Liver (tissue), 9 donors: ENCODE measurements around the gene PHTF1. TPM values are rescaled to one million over a fixed set of nuclear protein-coding genes. Genes with fewer than 3 reads are reported as not detected.

ENCODE experiments used
- DNase-seq: peaks from one replicate; pipeline ENCODE4 v3.0.0-alpha.2; 2017; ENCODE audit warnings: low spot score
- H3K27ac ChIP-seq, 2 donors: one replicate each; pipeline ENCODE4 v1.7.0; 2013; ENCODE audit warnings: inconsistent platforms in 2 of 2, low read length in 2 of 2, control low read depth in 1 of 2, low read depth in 1 of 2, mild to moderate bottlenecking in 1 of 2
- H3K27me3 ChIP-seq, 4 donors: one replicate each; pipeline versions ENCODE4 v1.6.1 to v1.7.0; 2013; ENCODE audit warnings: low read length in 3 of 4, inconsistent platforms in 1 of 4, mild to moderate bottlenecking in 1 of 4, moderate library complexity in 1 of 4; ENCODE audit not compliant: control insufficient read depth in 4 of 4, insufficient read depth in 4 of 4
- H3K36me3 ChIP-seq, 4 donors: one replicate each; pipeline versions ENCODE4 v1.6.1 to v1.7.0; 2013; ENCODE audit warnings: low read length in 3 of 4, mild to moderate bottlenecking in 3 of 4, low read depth in 1 of 4, moderate library complexity in 1 of 4; ENCODE audit not compliant: control insufficient read depth in 4 of 4, insufficient read depth in 3 of 4
- H3K4me1 ChIP-seq, 4 donors: one replicate each; pipeline versions ENCODE4 v1.6.1 to v1.7.0; 2013; ENCODE audit warnings: low read length in 3 of 4, mild to moderate bottlenecking in 3 of 4, moderate library complexity in 1 of 4; ENCODE audit not compliant: control insufficient read depth in 4 of 4, insufficient read depth in 4 of 4
- H3K4me3 ChIP-seq, 3 donors: one replicate each; pipeline versions ENCODE4 v1.6.1 to v1.7.0; 2013; ENCODE audit warnings: low read length in 3 of 3, control low read depth in 1 of 3, low read depth in 1 of 3, mild to moderate bottlenecking in 1 of 3
- H3K9ac ChIP-seq, 2 donors: one replicate each; pipeline ENCODE4 v1.7.0; 2013; ENCODE audit warnings: low read length in 2 of 2, mild to moderate bottlenecking in 2 of 2, moderate library complexity in 2 of 2, control low read depth in 1 of 2, low read depth in 1 of 2
- H3K9me3 ChIP-seq, 4 donors: one replicate each; pipeline versions ENCODE4 v1.6.1 to v1.7.0; 2013; ENCODE audit warnings: low read length in 3 of 4; ENCODE audit not compliant: control insufficient read depth in 4 of 4
- FOXA1 ChIP-seq: IDR thresholded peaks from 2 replicates; pipeline ENCODE4 v1.6.1; 2016; ENCODE audit warnings: antibody characterized with exemption
- FOXA2 ChIP-seq: IDR thresholded peaks from 2 replicates; pipeline ENCODE4 v1.6.1; 2016; ENCODE audit warnings: antibody characterized with exemption
- GABPA ChIP-seq, 2 donors: IDR thresholded peaks in 1 of 2; conservative IDR thresholded peaks in 1 of 2; 2 replicates each; pipeline ENCODE4 v1.6.1; 2016; ENCODE audit warnings: antibody characterized with exemption in 2 of 2, mild to moderate bottlenecking in 1 of 2, moderate library complexity in 1 of 2
- HNF4A ChIP-seq, 2 donors: conservative IDR thresholded peaks; 2 replicates each; pipeline ENCODE4 v1.6.1; 2016; ENCODE audit warnings: antibody characterized with exemption in 2 of 2, mild to moderate bottlenecking in 2 of 2
- HNF4G ChIP-seq: IDR thresholded peaks from 2 replicates; pipeline ENCODE4 v1.6.1; 2016; ENCODE audit warnings: antibody characterized with exemption
- JUND ChIP-seq, 2 donors: IDR thresholded peaks; 2 replicates each; pipeline ENCODE4 v1.6.1; 2016; ENCODE audit warnings: antibody characterized with exemption in 2 of 2
- NR2F2 ChIP-seq: IDR thresholded peaks from 2 replicates; pipeline ENCODE4 v1.6.1; 2016; ENCODE audit warnings: antibody characterized with exemption
- RAD21 ChIP-seq, 2 donors: IDR thresholded peaks; 2 replicates each; pipeline ENCODE4 v1.6.1; 2016; ENCODE audit warnings: antibody characterized with exemption in 2 of 2, mild to moderate bottlenecking in 2 of 2
- RXRA ChIP-seq, 2 donors: IDR thresholded peaks; 2 replicates each; pipeline ENCODE4 v1.6.1; 2017 to 2018; ENCODE audit warnings: antibody characterized with exemption in 2 of 2, mild to moderate bottlenecking in 1 of 2
- SP1 ChIP-seq: IDR thresholded peaks from 2 replicates; pipeline ENCODE4 v1.6.1; 2018; ENCODE audit warnings: antibody characterized with exemption, mild to moderate bottlenecking
- TAF1 ChIP-seq: conservative IDR thresholded peaks from 2 replicates; pipeline ENCODE4 v1.6.1; 2016; ENCODE audit warnings: antibody characterized with exemption, mild to moderate bottlenecking
- WGBS: extraction: QIAGEN DNeasy Blood & Tissue Kit; methylation state at CpG from one replicate; pipeline ENCODE4 v1.1.7; 2013; 5-methylcytosine and 5-hydroxymethylcytosine counted together
- polyA plus RNA-seq, 2 donors: library from polyadenylated mRNA; stranded (reverse) in 1 of 2; unstranded in 1 of 2; fragments of 200-250 nt in 1 of 2; fragments of >200 nt in 1 of 2; fragmentation: Nextera tagmentation in 1 of 2; extraction: Ambion mirVana in 1 of 2; gene quantifications; one replicate each; pipeline versions ENCODE4 v1.2.1 to v1.2.3, GENCODE V29; 2013 to 2015
- total RNA-seq, 2 donors: library from RNA; depleted of rRNA; stranded (reverse); fragments of >200 nt; gene quantifications; one replicate each; pipeline ENCODE4 v1.2.3, GENCODE V29; 2014
- TF ChIP-seq, protein P1 (sequence below): IDR thresholded peaks from 2 replicates; pipeline ENCODE4 v1.6.1; 2016; ENCODE audit warnings: antibody characterized with exemption
- TF ChIP-seq, protein P2 (sequence below): fragments of 150-350 bp; IDR thresholded peaks from 2 replicates; pipeline ENCODE4 v1.5.1; 2017; ENCODE audit warnings: improper control_type of control experiment, low read depth, low read length; ENCODE audit not compliant: missing input control
- TF ChIP-seq, protein P3 (sequence below): IDR thresholded peaks from 2 replicates; pipeline ENCODE4 v1.6.1; 2016; ENCODE audit warnings: antibody characterized with exemption, mild to moderate bottlenecking
- TF ChIP-seq, protein P4 (sequence below): IDR thresholded peaks from 2 replicates; pipeline ENCODE4 v1.6.1; 2016; ENCODE audit warnings: antibody characterized with exemption
- donor health status: healthy.
- donor health status: healthy.
- donor health status: healthy.
- donor health status: healthy.
- donor health status: healthy.

The PHTF1 gene
- total and polyA plus RNA-seq, 4 donors: 3.2 to 14.0 (median 7.3) TPM

DNA sequence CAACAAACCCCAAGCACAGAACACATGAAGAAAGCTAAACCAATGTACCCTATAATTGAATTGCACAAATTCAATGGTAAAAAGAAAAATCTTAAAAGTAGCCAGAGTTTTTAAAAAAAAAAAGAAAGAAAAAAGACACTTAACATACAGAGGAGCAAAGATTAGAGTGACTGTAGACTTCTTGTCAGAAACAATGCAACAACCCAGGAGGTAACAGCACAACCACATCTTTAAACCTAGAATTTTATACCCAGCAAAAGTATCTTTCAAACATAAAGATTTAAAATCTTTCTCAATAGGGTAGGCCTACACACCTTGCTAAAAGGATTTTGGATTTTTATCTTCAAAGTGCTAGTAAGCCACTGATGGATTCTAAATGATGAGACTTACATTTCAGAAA is 64.4 kb downstream of the PHTF1 start:
- Histone ChIP-seq H3K4me3 (no peak overlapping the region), H3K36me3 (peaks cover 2 to 13% (median 3%) of the 10 kb centered on the region in 4 donors), H3K9me3 (peaks cover 2 to 15% (median 4%) of the 10 kb centered on the region in 4 donors), H3K9ac (no peak overlapping the region), H3K27ac (no peak overlapping the region), H3K27me3 (no peaks in the 10 kb centered on the region), H3K4me1 (no peaks in the 10 kb centered on the region)
- TF ChIP-seq FOXA1: no peak
- no peak for TF ChIP-seq RAD21 (IDR thresholded peaks at IDR 0.05)
- TF ChIP-seq NR2F2: no peak
- no peak for TF ChIP-seq FOXA2
- TF ChIP-seq, protein P1, sequence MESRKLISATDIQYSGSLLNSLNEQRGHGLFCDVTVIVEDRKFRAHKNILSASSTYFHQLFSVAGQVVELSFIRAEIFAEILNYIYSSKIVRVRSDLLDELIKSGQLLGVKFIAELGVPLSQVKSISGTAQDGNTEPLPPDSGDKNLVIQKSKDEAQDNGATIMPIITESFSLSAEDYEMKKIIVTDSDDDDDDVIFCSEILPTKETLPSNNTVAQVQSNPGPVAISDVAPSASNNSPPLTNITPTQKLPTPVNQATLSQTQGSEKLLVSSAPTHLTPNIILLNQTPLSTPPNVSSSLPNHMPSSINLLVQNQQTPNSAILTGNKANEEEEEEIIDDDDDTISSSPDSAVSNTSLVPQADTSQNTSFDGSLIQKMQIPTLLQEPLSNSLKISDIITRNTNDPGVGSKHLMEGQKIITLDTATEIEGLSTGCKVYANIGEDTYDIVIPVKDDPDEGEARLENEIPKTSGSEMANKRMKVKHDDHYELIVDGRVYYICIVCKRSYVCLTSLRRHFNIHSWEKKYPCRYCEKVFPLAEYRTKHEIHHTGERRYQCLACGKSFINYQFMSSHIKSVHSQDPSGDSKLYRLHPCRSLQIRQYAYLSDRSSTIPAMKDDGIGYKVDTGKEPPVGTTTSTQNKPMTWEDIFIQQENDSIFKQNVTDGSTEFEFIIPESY: no peak
- TF ChIP-seq RXRA (IDR thresholded peaks at IDR 0.05): no peak
- no peak for TF ChIP-seq GABPA (IDR thresholded peaks at IDR 0.05 in 1 of 2, conservative IDR thresholded peaks at IDR 0.05 in 1 of 2)
- TF ChIP-seq, protein P2, sequence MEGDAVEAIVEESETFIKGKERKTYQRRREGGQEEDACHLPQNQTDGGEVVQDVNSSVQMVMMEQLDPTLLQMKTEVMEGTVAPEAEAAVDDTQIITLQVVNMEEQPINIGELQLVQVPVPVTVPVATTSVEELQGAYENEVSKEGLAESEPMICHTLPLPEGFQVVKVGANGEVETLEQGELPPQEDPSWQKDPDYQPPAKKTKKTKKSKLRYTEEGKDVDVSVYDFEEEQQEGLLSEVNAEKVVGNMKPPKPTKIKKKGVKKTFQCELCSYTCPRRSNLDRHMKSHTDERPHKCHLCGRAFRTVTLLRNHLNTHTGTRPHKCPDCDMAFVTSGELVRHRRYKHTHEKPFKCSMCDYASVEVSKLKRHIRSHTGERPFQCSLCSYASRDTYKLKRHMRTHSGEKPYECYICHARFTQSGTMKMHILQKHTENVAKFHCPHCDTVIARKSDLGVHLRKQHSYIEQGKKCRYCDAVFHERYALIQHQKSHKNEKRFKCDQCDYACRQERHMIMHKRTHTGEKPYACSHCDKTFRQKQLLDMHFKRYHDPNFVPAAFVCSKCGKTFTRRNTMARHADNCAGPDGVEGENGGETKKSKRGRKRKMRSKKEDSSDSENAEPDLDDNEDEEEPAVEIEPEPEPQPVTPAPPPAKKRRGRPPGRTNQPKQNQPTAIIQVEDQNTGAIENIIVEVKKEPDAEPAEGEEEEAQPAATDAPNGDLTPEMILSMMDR: no peak
- TF ChIP-seq JUND (IDR thresholded peaks at IDR 0.05): no peak
- TF ChIP-seq, protein P3, sequence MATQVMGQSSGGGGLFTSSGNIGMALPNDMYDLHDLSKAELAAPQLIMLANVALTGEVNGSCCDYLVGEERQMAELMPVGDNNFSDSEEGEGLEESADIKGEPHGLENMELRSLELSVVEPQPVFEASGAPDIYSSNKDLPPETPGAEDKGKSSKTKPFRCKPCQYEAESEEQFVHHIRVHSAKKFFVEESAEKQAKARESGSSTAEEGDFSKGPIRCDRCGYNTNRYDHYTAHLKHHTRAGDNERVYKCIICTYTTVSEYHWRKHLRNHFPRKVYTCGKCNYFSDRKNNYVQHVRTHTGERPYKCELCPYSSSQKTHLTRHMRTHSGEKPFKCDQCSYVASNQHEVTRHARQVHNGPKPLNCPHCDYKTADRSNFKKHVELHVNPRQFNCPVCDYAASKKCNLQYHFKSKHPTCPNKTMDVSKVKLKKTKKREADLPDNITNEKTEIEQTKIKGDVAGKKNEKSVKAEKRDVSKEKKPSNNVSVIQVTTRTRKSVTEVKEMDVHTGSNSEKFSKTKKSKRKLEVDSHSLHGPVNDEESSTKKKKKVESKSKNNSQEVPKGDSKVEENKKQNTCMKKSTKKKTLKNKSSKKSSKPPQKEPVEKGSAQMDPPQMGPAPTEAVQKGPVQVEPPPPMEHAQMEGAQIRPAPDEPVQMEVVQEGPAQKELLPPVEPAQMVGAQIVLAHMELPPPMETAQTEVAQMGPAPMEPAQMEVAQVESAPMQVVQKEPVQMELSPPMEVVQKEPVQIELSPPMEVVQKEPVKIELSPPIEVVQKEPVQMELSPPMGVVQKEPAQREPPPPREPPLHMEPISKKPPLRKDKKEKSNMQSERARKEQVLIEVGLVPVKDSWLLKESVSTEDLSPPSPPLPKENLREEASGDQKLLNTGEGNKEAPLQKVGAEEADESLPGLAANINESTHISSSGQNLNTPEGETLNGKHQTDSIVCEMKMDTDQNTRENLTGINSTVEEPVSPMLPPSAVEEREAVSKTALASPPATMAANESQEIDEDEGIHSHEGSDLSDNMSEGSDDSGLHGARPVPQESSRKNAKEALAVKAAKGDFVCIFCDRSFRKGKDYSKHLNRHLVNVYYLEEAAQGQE: no peak
- no peak for TF ChIP-seq HNF4A (conservative IDR thresholded peaks at IDR 0.05)
- TF ChIP-seq HNF4G: no peak
- no peak for TF ChIP-seq SP1
- no peak for TF ChIP-seq TAF1
- DNase-seq: no peak

DNA sequence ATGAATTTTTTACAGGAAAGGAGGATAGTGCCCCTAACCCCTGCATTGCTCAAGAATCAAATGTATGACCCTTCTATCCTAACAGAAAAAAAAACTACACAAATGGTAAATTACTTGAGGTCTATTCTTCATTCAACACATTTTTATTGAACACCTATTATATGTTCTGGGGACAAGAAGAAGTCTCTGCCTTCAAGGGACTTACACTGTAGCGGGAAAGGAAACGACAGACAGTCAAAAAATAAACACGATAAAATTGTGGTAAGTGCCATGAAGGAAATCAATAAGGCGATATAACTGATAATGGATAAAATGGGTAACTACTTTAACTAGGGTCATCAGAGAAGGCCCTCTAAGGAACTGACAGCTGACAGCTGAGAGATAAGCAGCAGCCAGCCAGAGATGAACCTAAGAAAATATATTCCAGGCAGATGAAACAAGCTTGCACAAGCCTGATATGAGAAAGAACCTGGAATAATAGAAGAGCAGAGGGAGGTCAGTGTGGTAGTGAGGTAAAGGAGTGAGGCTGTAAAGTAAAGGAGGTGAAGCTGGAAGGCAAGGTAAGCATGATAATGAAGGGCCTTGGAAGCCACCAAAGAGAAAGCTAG is 66.4 kb downstream of the PHTF1 start:
- H3K36me3 ChIP-seq: peaks cover 0 to 9% (median 3%) of the 10 kb centered on the region in 4 donors
- H3K27ac ChIP-seq: no peak overlapping the region
- no peaks in the 10 kb centered on the region for H3K4me1 ChIP-seq
- no peaks in the 10 kb centered on the region for H3K27me3 ChIP-seq
- no peak overlapping the region for H3K9ac ChIP-seq
- no peak for DNase-seq
- H3K9me3 ChIP-seq: peaks cover 2 to 15% (median 4%) of the 10 kb centered on the region in 4 donors
- TF ChIP-seq FOXA1 (no peak), GABPA (IDR thresholded peaks at IDR 0.05 in 1 of 2, conservative IDR thresholded peaks at IDR 0.05 in 1 of 2) (no peak), SP1 (no peak), RAD21 (IDR thresholded peaks at IDR 0.05) (no peak), NR2F2 (no peak)
- TF ChIP-seq, protein P3: no peak
- TF ChIP-seq, protein P4, sequence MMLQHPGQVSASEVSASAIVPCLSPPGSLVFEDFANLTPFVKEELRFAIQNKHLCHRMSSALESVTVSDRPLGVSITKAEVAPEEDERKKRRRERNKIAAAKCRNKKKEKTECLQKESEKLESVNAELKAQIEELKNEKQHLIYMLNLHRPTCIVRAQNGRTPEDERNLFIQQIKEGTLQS: no peak
- no peak overlapping the region for H3K4me3 ChIP-seq
- WGBS: 92% methylated on average over 4 of the region's 4 CpGs
